Effector CD8-positive, alpha-beta T cell (primary cell): Measurements from ENCODE around the gene PTPN18.

Experiments used
- DNase-seq: peaks from one replicate; lab custom pipeline; 2025; lab: John Stamatoyannopoulos, UW

Gene PTPN18

GRCh38 chr2:130339885-130340745 is 15.7 kb upstream of the PTPN18 start:
- DNase-seq = no peak

- no peak for DNase-seq
These were observed 14.3 kb upstream of the PTPN18 start for GRCh38 chr2:130341562-130342019.

DNA sequence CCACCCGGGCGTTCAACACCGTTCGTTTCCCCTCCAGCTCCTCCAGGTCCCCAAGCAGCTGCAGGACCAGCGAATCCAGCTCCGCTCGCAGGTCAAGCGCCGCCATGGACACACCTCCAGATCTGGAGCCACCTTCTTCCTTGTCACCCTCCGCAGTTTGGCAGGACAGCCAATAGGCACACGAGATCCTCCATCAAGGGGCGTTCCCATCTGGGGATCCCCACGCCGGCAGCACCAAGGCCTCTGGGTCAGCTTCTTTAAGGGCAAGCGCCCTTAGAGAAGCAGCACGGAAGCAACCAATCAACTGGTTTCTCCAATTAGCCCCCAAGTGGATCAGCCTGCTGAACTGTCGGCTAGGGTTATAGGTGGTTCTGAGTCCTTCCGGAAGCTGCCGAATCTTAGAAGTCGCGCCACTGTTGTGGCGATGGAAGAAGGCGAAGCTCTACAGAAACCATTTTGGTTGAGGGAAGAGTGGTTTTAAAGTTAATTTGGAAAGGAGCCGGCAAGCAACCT is 13.8 kb upstream of the PTPN18 start:
- DNase-seq = peak; percentile 73

- DNase-seq = peak; percentile 90
These were observed 13.2 kb upstream of the PTPN18 start, which contains the start of gene IMP4 for GRCh38 chr2:130342533-130343275. Gene IMP4, plus strand, starts transcription at chr2:130342897. Its CDS starts 36 bp downstream, at chr2:130342933.

DNA sequence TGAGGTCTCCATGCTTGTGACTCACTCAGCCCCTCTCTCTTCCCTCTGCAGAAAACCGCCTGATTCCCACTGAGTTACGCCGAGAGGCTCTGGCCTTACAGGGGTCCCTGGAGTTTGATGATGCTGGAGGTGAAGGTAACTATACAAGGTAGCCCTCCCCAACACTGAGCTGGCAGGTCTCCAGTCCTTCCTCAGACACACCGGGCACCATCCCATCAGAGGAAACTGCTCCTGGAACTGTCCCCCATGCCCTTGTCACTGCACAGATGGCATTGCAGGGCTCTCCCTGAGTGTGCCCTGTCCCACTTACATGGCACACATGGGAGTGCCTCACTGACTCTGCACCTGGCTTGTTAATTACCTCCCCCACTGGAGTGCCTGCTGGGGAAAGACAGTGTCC is 11.3 kb upstream of the PTPN18 start:
- DNase-seq = no peak

DNA sequence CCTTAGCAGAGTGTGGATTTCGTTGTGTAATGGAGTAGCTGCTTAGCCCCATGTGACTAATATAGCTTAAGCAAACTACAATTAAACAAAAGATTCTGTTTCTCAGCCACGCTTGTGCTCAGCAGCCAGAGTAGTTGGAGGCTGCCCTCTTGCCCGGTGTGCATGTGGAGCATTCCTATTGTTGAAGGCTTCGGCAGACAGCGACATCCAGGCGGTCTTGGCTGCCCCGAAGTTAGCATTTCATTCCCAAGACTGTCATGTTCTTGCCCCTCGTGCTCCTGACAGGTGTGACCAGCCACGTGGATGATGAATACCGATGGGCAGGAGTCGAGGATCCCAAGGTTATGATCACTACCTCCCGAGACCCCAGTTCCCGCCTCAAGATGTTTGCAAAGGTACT is 10.8 kb upstream of the PTPN18 start:
- no peak for DNase-seq

DNA sequence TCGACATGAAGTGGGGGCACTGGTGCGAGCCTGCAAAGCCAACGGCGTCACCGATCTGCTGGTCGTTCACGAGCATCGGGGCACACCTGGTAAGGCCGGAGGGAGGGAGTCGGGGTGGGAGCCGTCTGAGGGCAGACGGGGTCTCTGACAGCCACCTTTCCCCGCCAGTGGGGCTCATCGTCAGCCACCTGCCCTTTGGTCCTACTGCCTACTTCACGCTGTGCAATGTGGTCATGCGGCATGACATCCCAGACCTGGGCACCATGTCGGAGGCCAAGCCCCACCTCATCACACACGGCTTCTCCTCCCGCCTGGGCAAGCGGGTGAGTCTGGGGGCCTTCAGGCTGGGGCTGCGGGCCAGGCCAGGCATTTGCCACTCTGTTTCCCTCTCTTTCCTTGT is 10.2 kb upstream of the PTPN18 start:
- DNase-seq = no peak

- DNase-seq = no peak
These were observed 9.7 kb upstream of the PTPN18 start for GRCh38 chr2:130346041-130346740.

DNA sequence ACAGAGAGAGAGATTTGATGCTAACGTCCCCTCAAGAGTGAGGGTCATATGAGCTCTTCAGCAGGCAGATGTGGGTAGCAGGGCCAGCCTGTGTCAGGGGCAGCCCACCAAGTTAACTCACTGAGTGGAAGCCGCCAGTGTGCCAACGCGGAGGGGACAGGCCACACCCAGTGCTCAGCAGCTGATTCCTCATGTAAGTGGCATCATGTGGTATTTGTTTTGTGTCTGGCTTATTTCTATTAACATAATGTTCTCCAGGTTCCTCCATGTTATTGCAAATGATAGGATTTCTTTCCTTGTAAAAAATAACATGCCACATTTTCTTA is 9.2 kb upstream of the PTPN18 start:
- no peak for DNase-seq

GRCh38 chr2:130347220-130347925 is 8.5 kb upstream of the PTPN18 start:
- DNase-seq = no peak

DNA sequence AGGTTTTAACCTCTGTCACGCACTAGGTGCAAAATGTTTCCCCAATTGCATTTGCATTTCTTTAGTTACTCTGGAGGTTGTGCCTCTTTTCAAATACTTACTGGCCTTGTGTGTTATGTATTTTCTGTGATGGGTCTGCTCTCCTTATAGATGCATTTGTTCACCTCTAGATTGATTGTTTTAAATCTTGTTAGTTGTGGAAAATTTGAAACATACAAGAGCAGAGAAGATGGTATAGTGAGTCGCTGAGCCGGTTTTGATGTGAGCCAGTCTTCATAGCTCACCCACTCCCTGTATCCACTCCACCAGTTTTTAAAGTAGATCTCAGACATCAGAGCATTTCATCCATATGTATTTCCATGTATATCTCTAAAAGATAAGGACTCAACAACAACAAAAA is 6.7 kb upstream of the PTPN18 start:
- no peak for DNase-seq

DNA sequence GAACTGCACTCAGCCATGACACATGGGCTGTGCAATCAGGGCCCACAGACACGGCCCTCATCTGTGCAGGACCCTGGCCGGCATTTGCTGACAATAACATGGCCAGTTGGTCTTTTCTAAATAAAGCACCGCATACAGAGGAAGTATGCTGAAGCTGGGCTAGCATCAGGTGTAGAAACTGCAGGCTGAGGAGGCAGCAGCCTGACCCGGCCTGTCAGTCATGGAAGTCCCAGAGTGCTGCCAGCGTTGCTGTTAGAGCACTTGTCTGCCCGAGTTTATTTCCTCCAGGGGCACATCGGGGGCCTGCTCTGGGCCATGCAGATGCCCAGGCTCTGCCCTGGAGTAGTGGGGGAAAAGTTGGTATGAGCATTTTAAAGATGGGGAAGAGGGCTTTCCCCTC is 4.1 kb upstream of the PTPN18 start:
- DNase-seq = no peak

- DNase-seq = no peak
These were observed 3.6 kb upstream of the PTPN18 start for GRCh38 chr2:130352237-130352636.

- no peak for DNase-seq
These were observed 2.3 kb upstream of the PTPN18 start for GRCh38 chr2:130353291-130354138.

DNA sequence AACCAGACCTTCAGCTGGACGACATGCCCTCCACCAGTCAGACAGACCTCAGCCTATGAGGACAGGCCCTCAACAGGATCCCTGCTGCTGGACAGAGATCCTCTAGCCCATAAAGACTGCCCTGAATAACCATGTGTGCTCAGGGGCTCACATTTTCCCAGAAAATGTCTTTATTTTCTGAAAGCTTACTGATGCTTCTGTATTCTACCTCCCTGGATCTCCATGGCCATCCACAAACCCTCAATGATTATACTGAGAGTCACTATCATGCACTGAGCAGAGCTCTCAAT is 1.8 kb upstream of the PTPN18 start:
- no peak for DNase-seq

DNA sequence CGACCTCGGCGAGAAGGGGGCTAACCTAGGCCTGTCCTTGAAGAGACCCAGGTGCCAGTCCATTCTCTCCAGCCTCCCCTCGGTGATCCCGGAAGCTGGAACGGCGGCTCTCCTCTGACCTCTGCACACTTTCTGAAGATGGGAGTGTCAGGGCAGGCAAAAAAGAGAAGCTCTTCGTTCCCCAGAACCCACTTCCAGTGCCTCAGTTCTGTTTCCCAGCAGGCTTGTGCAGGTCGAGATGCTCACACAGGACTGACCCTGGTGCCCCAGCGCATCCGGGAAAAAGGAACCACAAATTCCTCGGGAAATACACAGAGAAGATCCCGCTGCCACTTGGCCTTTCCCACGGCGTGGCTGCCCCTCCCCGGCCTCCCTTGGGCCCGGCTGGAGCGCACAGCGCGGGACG is 681 bp upstream of the PTPN18 start:
- no peak for DNase-seq

- no peak for DNase-seq
These were observed 2.0 kb downstream of the PTPN18 start for GRCh38 chr2:130357864-130358263.

DNA sequence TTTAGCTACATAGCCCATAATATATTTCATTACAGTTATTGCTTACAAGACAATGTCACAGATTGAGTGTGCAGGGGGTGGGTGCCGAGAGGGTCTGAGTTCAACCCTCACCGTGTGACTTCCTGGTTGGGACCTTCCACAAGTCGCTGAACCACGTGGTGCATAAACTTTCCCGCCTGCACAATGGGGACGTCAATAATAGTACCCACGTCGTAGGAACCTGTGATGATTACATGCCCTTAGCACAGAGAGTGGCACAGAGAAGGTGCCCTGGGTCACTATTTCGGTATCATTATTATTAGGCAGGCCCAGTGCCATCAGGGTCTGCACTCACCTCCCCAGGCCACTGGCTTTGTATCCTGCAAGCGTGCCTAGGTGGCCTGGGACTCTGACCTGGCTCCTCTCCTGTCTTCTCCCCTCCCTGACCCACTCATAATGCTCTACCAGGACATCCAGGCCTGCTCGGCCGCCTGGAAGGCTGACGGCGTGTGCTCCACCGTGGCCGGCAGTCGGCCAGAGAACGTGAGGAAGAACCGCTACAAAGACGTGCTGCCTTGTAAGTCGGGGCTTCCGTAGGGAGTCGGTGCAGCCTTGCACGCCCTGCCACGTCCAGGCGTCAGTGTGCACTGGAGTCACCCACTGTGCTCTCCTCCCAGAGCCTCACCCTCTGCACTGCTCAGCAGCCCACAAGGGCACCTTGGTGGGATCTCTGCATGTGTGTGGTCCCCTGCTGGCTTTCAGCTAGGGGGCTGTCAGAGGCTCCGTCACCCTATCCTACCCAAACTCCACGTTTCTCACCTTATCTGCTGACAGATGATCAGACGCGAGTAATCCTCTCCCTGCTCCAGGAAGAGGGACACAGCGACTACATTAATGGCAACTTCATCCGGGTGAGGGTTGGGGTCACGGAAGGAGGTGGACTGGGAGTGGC is 2.8 kb downstream of the PTPN18 start:
- no peak for DNase-seq

DNA sequence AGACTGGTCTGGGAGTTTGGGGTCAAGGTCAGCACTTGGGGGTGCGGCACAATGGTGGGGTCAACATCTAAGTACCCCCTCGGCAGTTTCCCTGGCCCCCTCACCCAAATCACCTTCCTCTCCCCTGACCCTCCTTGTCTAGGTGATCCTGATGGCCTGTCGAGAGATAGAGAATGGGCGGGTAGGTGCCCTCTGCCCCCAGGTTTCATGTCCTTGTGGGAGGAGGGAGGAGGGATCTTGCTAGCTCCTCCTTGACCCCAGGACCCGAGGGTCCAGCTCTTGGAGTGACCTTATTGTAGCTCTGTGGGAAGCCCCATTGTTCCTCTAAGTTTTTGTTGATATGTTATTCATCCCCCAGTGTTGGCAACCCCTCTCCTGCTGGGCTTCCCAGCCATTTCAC is 3.6 kb downstream of the PTPN18 start:
- DNase-seq = no peak

GRCh38 chr2:130363479-130363878 is 7.6 kb downstream of the PTPN18 start:
- no peak for DNase-seq
